Muscle of leg (tissue), 11 donors: Measurements from ENCODE around the gene MEG3. TPM values are rescaled to one million over a fixed set of nuclear protein-coding genes. Genes with fewer than 3 reads are reported as not detected.

Experiments used
- DNase-seq: peaks from one replicate; pipeline ENCODE4 v3.0.0; 2013
- H3K27ac ChIP-seq: one replicate; pipeline ENCODE4 v1.5.1; 2013; ENCODE audit warnings: mild to moderate bottlenecking, low read length, control low read depth
- H3K27me3 ChIP-seq: one replicate; pipeline ENCODE4 v1.6.1; 2013; ENCODE audit warnings: low read length; ENCODE audit not compliant: control insufficient read depth, insufficient read depth
- H3K36me3 ChIP-seq: one replicate; pipeline ENCODE4 v1.6.1; 2013; ENCODE audit warnings: low read length; ENCODE audit not compliant: control insufficient read depth, insufficient read depth
- H3K4me1 ChIP-seq: one replicate; pipeline ENCODE4 v1.6.1; 2013; ENCODE audit warnings: low read length; ENCODE audit not compliant: control insufficient read depth, insufficient read depth
- H3K4me3 ChIP-seq: one replicate; pipeline ENCODE4 v1.5.1; 2013; ENCODE audit warnings: low read length, control low read depth
- H3K9me3 ChIP-seq: replicated peaks from 2 replicates; pipeline ENCODE4 v1.6.1; 2013; ENCODE audit warnings: low read depth, low read length; ENCODE audit not compliant: control insufficient read depth
- WGBS: methylation state at CpG from one replicate; pipeline ENCODE4 v1.1.5; 2013; ENCODE audit warnings: missing lambda C conversion rate; ENCODE audit not compliant: insufficient coverage; 5-methylcytosine and 5-hydroxymethylcytosine counted together
- polyA plus RNA-seq, 8 donors: library from polyadenylated mRNA; unstranded; fragments of 120-200 nt; gene quantifications; one replicate each; pipeline versions ENCODE4 v1.2.1 to v1.2.3, GENCODE V29; 2013; ENCODE audit warnings: inconsistent platforms in 1 of 8, low replicate concordance in 1 of 8; ENCODE audit not compliant: insufficient read length in 8 of 8, insufficient read depth in 1 of 8
- total RNA-seq: library from RNA; stranded (reverse); fragments of 120-200 nt; gene quantifications from one replicate; pipeline ENCODE4 v1.2.4, GENCODE V29; 2013

Gene MEG3
- total and polyA plus RNA-seq, 9 donors: 2,107 to 7,026 (median 3,453) TPM

DNA sequence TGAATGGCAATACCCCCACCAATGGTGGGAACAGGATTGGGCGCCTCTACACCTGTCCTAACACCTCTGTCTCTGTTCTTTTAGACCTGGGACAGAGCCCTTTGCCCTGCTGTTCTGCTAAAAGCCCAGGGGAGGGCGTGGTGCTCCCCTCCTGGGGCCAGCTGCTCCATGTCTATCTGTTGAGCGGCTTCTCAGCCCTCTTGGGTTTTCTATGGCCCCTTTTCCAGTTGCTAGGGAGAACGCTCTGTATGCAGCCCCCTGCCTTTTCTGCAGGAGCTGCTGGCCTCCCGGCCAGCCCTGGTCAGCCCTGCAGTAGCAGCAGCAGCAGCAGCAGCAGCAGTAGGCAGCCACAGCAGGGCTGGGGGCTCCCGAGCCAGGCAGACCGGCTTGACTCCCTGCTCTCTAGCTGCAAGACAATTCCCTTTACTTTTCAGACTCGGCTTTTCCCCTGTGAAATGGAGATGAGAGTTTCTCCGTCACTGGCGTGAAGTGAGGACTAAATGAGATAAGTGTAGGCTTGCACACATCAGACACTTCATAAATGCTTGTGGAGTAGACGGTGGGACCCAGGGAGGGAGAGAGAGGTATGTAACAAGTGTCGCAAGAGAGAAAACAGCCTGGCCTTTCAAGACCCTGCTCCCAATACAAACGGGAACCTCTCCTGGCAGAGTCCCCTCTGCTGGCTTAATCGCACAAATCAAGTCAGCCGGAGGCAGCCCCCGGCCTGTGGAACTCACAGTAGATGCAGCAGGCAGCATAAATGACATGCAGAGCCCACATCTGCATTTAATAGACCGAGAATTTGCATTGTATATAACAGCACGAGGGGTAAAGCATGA, 76.6 kb downstream of the MEG3 start:
- Histone ChIP-seq H3K4me3 (no peak overlapping the region), H3K9me3 (no peaks in the 10 kb centered on the region), H3K27ac (peak overlapping the region; percentile 92), H3K36me3 (peaks cover 75% of the 10 kb centered on the region), H3K27me3 (peaks cover 8% of the 10 kb centered on the region), H3K4me1 (peaks cover 73% of the 10 kb centered on the region)
- peak; percentile 48 for DNase-seq
- 39% methylated on average over 9 of the region's 18 CpGs for WGBS

DNA sequence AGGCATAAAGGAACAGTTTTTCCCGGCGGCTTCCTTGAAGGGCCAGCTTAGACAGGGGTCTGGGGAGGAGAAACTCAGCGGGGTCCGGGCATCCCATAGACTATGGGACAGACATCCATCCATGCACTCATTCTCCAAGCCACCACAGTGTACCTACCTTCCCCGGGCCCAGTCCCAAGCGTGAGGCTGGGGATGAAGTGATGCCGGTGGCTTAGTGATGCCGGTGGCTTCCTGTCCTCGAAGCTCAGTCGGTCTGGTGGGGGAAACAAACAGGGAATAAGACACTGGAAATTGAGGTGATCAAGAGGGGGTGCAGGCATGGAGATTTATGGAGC, 77.2 kb downstream of the MEG3 start:
- Histone ChIP-seq H3K36me3 (peaks cover 77% of the 10 kb centered on the region), H3K4me3 (no peak overlapping the region), H3K9me3 (no peaks in the 10 kb centered on the region), H3K27me3 (peaks cover 8% of the 10 kb centered on the region), H3K4me1 (peaks cover 71% of the 10 kb centered on the region), H3K27ac (peak overlapping the region; percentile 92)
- DNase-seq: no peak
- 53% methylated on average over 3 of the region's 10 CpGs for WGBS

DNA sequence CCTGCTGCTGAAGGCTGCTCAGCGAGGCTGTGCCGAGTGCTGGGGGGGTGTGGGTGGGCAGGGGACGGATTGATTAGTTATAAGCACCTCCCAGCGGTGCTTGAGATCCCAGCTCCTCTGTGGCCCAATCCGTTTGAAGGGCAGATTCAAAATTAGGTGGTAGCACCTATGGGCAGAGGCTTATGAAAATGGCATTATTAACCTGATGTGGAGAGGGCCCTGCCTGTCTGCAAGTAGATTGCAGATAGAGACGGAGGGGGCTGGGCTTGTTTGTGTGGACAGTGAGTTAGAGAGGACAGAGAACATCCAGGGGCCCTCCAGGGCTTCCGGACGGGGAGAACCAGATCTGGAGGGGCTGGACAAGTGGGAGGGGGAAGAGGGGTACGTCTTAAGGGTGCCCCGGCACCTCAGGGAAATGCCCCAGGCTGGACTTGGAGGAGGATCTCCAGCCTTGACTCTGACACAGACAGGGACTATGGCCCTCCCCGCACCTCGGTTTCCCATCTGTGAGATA, 77.8 kb downstream of the MEG3 start, which contains the start of gene RTL1:
Gene RTL1 (minus strand): TSS at position 51 of the 514 bp plus-strand sequence. CDS start 18,934 bp downstream, outside the sequence.
- Histone ChIP-seq H3K36me3 (peaks cover 71% of the 10 kb centered on the region), H3K4me1 (peaks cover 64% of the 10 kb centered on the region), H3K9me3 (no peaks in the 10 kb centered on the region), H3K4me3 (peak within 1 kb of the TSS; percentile 22), H3K27me3 (peaks cover 8% of the 10 kb centered on the region), H3K27ac (peak within 1 kb of the TSS; percentile 92)
- 57% methylated on average over 9 of the region's 12 CpGs for WGBS
- DNase-seq: no peak

GRCh38 chr14:100904307-100905087, 78.6 kb downstream of the MEG3 start:
- peak; percentile 70 for DNase-seq
- Histone ChIP-seq H3K36me3 (peaks cover 68% of the 10 kb centered on the region), H3K4me3 (peak overlapping the region; percentile 22), H3K9me3 (no peaks in the 10 kb centered on the region), H3K4me1 (peaks cover 57% of the 10 kb centered on the region), H3K27me3 (peaks cover 8% of the 10 kb centered on the region), H3K27ac (peak overlapping the region; percentile 29)
- 19% methylated on average over 22 of the region's 45 CpGs for WGBS

- Histone ChIP-seq H3K4me1 (peaks cover 50% of the 10 kb centered on the region), H3K27me3 (peaks cover 8% of the 10 kb centered on the region), H3K36me3 (peaks cover 69% of the 10 kb centered on the region), H3K4me3 (no peak overlapping the region), H3K9me3 (no peaks in the 10 kb centered on the region), H3K27ac (no peak overlapping the region)
- no peak for DNase-seq
- 72% methylated on average over 11 of the region's 12 CpGs for WGBS
Observed at GRCh38 chr14:100905166-100905565, 79.2 kb downstream of the MEG3 start.

GRCh38 chr14:100906420-100906819, 80.5 kb downstream of the MEG3 start:
- peak; percentile 14 for DNase-seq
- 38% methylated on average over 1 of the region's 6 CpGs for WGBS
- peaks cover 68% of the 10 kb centered on the region for H3K36me3 ChIP-seq
- peaks cover 37% of the 10 kb centered on the region for H3K4me1 ChIP-seq
- H3K9me3 ChIP-seq: no peaks in the 10 kb centered on the region
- peaks cover 8% of the 10 kb centered on the region for H3K27me3 ChIP-seq
- H3K4me3 ChIP-seq: no peak overlapping the region
- H3K27ac ChIP-seq: no peak overlapping the region

DNA sequence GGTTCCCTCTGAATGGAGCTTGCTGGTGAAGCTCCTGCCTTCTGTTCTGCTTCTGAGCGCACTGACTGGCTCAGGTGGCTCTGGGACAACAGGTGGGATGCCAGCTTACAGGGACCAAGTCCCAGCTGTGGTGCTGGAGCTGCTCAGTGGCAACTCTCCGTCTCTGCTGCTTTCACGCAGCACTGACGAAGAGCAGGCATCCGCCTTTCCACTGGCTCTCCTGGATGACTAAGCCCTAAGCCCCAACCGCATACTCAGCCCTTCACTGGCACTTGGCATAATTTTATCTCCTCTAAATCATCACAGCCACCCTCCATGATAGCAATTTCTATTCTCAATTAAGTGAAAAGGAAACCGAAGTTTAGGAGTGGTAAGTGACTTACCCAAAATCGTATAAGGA, 81.3 kb downstream of the MEG3 start:
- DNase-seq: no peak
- Histone ChIP-seq H3K27me3 (peaks cover 8% of the 10 kb centered on the region), H3K27ac (no peak overlapping the region), H3K4me1 (peaks cover 29% of the 10 kb centered on the region), H3K4me3 (no peak overlapping the region), H3K9me3 (no peaks in the 10 kb centered on the region), H3K36me3 (peaks cover 65% of the 10 kb centered on the region)
- 90% methylated on average over 6 of the region's 8 CpGs for WGBS

DNA sequence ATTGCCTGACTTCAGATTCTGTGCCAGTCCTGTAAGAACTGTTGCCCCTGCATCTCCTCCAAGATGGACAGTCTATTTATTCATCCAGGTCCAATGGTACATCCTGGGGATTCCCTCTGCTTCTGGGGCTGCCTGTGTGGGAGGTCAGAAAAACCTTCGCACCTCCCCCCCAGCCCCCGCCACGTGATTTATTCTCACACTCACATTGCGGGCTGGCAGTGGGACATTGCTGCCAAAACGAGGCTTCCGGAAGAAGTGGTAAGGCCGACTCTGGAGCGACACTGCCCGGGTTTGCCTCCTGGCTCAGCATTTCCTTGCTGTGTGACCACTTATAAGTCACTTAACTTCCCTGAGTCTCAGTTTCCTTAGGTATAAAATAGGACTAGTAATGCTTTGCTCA, 83.5 kb downstream of the MEG3 start:
- Histone ChIP-seq H3K9me3 (no peaks in the 10 kb centered on the region), H3K27me3 (peaks cover 3% of the 10 kb centered on the region)
- 78% methylated on average over 6 of the region's 9 CpGs for WGBS

More for the DNA sequence above, 83.5 kb downstream of the MEG3 start:
- no peak for DNase-seq
- no peak overlapping the region for H3K27ac ChIP-seq
- H3K4me3 ChIP-seq: no peak overlapping the region
- H3K4me1 ChIP-seq: peaks cover 7% of the 10 kb centered on the region
- H3K36me3 ChIP-seq: peaks cover 55% of the 10 kb centered on the region
